Effector memory CD4-positive, alpha-beta T cell (primary cell): ENCODE measurements around the gene CACNA1H.

Source experiments
- DNase-seq, 3 donors: peaks; one replicate each; pipeline ENCODE4 v3.0.0-alpha.2; 2020
- H3K27ac ChIP-seq: 2 replicates; pipeline ENCODE4 v1.7.0; 2013; ENCODE audit warnings: mild to moderate bottlenecking, low read length, moderate library complexity; ENCODE audit not compliant: insufficient read depth, poor library complexity, severe bottlenecking
- H3K27me3 ChIP-seq: replicated peaks from 2 replicates; pipeline ENCODE4 v1.7.0; 2013; ENCODE audit warnings: mild to moderate bottlenecking, low read length; ENCODE audit not compliant: insufficient read depth, control insufficient read depth, poor library complexity, severe bottlenecking
- H3K36me3 ChIP-seq: 2 replicates; pipeline ENCODE4 v1.7.0; 2013; ENCODE audit warnings: mild to moderate bottlenecking, low read length, moderate library complexity; ENCODE audit not compliant: control insufficient read depth, insufficient read depth
- H3K4me1 ChIP-seq: 2 replicates; pipeline ENCODE4 v1.7.0; 2013; ENCODE audit warnings: low read length, mild to moderate bottlenecking; ENCODE audit not compliant: control insufficient read depth, insufficient read depth, poor library complexity, severe bottlenecking
- H3K4me3 ChIP-seq: 2 replicates; pipeline ENCODE4 v1.7.0; 2013; ENCODE audit warnings: low read length, low read depth, mild to moderate bottlenecking; ENCODE audit not compliant: insufficient read depth, poor library complexity, severe bottlenecking
- H3K9me3 ChIP-seq: 2 replicates; pipeline ENCODE4 v1.7.0; 2013; ENCODE audit warnings: mild to moderate bottlenecking, low read length, moderate library complexity; ENCODE audit not compliant: control insufficient read depth

CACNA1H gene

GRCh38 chr16:1173788-1174451 lies 21.0 kb downstream of the CACNA1H start:
- H3K4me1 ChIP-seq = no peaks in the 10 kb centered on the region
- no peak overlapping the region for H3K27ac ChIP-seq
- H3K9me3 ChIP-seq = no peaks in the 10 kb centered on the region
- H3K27me3 ChIP-seq = no peaks in the 10 kb centered on the region
- no peak for DNase-seq
- H3K36me3 ChIP-seq = no peaks in the 10 kb centered on the region
- no peak overlapping the region for H3K4me3 ChIP-seq

GRCh38 chr16:1174477-1175357 lies 21.8 kb downstream of the CACNA1H start:
- no peak overlapping the region for H3K4me3 ChIP-seq
- no peaks in the 10 kb centered on the region for H3K4me1 ChIP-seq
- H3K27ac ChIP-seq = no peak overlapping the region
- H3K36me3 ChIP-seq = no peaks in the 10 kb centered on the region
- H3K9me3 ChIP-seq = no peaks in the 10 kb centered on the region
- DNase-seq = no peak
- H3K27me3 ChIP-seq = no peaks in the 10 kb centered on the region

- no peaks in the 10 kb centered on the region for H3K36me3 ChIP-seq
- no peak overlapping the region for H3K4me3 ChIP-seq
- no peaks in the 10 kb centered on the region for H3K9me3 ChIP-seq
- no peak overlapping the region for H3K27ac ChIP-seq
- no peaks in the 10 kb centered on the region for H3K4me1 ChIP-seq
- no peaks in the 10 kb centered on the region for H3K27me3 ChIP-seq
- no peak for DNase-seq
These were observed 22.8 kb downstream of the CACNA1H start for GRCh38 chr16:1175566-1176279.

GRCh38 chr16:1176280-1176897 lies 23.5 kb downstream of the CACNA1H start:
- DNase-seq = no peak
- H3K36me3 ChIP-seq = no peaks in the 10 kb centered on the region
- no peak overlapping the region for H3K4me3 ChIP-seq
- no peaks in the 10 kb centered on the region for H3K4me1 ChIP-seq
- H3K27ac ChIP-seq = no peak overlapping the region
- no peaks in the 10 kb centered on the region for H3K9me3 ChIP-seq
- H3K27me3 ChIP-seq = no peaks in the 10 kb centered on the region

GRCh38 chr16:1177053-1177452 lies 24.1 kb downstream of the CACNA1H start:
- no peak for DNase-seq
- Histone ChIP-seq H3K27ac (no peak overlapping the region), H3K9me3 (no peaks in the 10 kb centered on the region), H3K4me3 (no peak overlapping the region), H3K4me1 (no peaks in the 10 kb centered on the region), H3K36me3 (no peaks in the 10 kb centered on the region), H3K27me3 (no peaks in the 10 kb centered on the region)

GRCh38 chr16:1177750-1178149 lies 24.8 kb downstream of the CACNA1H start:
- Histone ChIP-seq H3K36me3 (no peaks in the 10 kb centered on the region), H3K27ac (no peak overlapping the region), H3K4me1 (no peaks in the 10 kb centered on the region)

GRCh38 chr16:1178295-1178910 lies 25.5 kb downstream of the CACNA1H start:
- DNase-seq = no peak

More at GRCh38 chr16:1177750-1178149, 24.8 kb downstream of the CACNA1H start:
- DNase-seq = no peak
- Histone ChIP-seq H3K4me3 (no peak overlapping the region), H3K9me3 (no peaks in the 10 kb centered on the region), H3K27me3 (no peaks in the 10 kb centered on the region)

GRCh38 chr16:1180549-1181403 lies 27.9 kb downstream of the CACNA1H start:
- H3K27ac ChIP-seq = no peak overlapping the region
- H3K4me3 ChIP-seq = no peak overlapping the region
- H3K36me3 ChIP-seq = no peaks in the 10 kb centered on the region
- no peaks in the 10 kb centered on the region for H3K27me3 ChIP-seq
- H3K9me3 ChIP-seq = no peaks in the 10 kb centered on the region
- no peaks in the 10 kb centered on the region for H3K4me1 ChIP-seq
- no peak for DNase-seq

More at GRCh38 chr16:1178295-1178910, 25.5 kb downstream of the CACNA1H start:
- Histone ChIP-seq H3K27ac (no peak overlapping the region), H3K27me3 (no peaks in the 10 kb centered on the region), H3K9me3 (no peaks in the 10 kb centered on the region), H3K4me3 (no peak overlapping the region), H3K36me3 (no peaks in the 10 kb centered on the region), H3K4me1 (no peaks in the 10 kb centered on the region)
